GM21737 (cell line): Measurements from ENCODE around the gene KRTAP20-3.

Experiments
- ATAC-seq: cut with Tn5 transposase; IDR thresholded peaks from one replicate; pipeline ENCODE4 v1.9.1; 2021; ENCODE audit warnings: mild to moderate bottlenecking, moderate library complexity; ENCODE audit not compliant: unreplicated experiment

Gene KRTAP20-3

DNA sequence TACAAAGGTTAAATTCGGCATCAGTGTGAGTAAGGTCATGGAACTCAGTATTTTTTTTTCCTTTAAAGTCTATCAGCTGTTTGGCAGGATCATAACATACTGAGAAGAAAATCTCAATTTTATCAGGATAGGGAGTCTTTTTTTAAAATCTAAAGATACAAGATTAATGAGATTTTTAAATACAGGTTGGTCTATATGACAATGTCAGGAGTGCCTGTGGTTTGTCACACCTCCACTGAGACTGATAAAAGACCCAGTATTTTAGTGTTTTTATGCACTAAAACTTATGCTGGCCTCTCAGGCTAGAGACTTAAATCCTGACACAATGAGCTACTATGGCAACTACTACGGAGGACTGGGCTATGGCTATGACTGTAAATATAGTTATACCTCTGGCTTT is at the start of gene KRTAP20-3:
KRTAP20-3 (plus strand) TSS at position 301 of the 400 bp plus-strand sequence.
- no peak for ATAC-seq

- ATAC-seq: no peak
These were observed 43.9 kb upstream of the KRTAP20-3 start, which contains the start of gene KRTAP6-2 for GRCh38 chr21:30598802-30599201. Gene KRTAP6-2, minus strand, starts transcription at chr21:30598902. Its CDS starts 28 bp downstream, at chr21:30598874.

DNA sequence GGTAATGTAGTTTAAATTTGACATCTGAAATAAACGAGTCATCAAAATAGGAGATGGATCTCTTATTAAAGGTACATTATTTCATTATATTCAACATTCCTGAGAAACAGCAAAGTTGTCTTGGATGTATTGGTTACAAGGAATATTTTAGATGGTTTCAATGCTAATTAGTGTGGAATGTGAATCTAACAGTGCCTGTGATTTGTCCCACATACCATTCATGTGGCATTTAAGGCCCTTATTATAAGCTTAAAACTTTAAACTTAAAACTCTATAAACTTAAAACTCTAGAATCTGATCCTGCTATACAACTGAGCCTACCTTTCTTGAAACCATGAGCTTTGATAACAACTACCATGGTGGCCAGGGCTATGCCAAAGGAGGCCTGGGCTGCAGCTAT is 41.9 kb upstream of the KRTAP20-3 start, which contains the start of gene KRTAP22-1:
KRTAP22-1 (plus strand) TSS at position 301 of the 400 bp plus-strand sequence.
- ATAC-seq: no peak

GRCh38 chr21:30605968-30606367 is 36.7 kb upstream of the KRTAP20-3 start:
- ATAC-seq: no peak

DNA sequence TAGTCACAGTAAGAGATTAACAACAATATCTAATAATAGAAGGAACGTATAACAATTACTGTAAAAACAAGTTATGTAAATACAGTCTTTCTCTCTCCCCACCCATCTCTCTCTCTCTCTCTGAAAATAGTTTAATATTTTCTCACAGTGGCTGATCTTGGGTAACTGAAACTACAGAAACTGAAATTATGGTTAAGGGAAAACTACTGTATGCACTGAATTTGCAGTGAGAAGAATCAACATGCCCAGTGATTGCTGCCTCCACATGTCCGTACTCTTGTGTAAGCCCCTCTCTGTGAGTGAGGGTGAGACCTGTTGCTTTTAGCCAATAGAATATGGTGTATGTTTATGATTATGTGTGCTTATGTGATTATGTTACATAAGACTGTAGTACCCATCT is 30.5 kb upstream of the KRTAP20-3 start:
- ATAC-seq: no peak

DNA sequence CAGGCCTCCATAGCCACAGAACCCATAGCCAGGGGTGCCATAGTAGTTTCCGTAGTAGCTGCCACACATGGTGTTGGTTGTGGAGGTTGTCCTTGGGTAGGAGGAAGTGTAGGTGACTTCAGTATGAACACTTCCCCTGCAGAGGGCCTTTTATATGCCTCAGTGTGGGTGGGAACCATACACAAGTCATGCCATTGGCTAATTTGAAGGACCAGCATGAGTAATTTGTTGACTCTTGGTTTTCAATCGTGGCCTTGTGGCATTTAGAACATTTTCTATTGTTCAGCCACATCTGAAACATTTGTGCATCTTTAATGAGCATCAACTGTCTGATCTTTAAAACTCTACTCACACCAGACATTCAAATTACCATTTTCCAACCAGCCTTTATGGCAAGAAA is 28.8 kb upstream of the KRTAP20-3 start, which contains the start of gene KRTAP6-1:
KRTAP6-1 (minus strand) TSS at position 95 of the 400 bp plus-strand sequence; CDS start at position 69, 26 bp downstream.
- no peak for ATAC-seq

DNA sequence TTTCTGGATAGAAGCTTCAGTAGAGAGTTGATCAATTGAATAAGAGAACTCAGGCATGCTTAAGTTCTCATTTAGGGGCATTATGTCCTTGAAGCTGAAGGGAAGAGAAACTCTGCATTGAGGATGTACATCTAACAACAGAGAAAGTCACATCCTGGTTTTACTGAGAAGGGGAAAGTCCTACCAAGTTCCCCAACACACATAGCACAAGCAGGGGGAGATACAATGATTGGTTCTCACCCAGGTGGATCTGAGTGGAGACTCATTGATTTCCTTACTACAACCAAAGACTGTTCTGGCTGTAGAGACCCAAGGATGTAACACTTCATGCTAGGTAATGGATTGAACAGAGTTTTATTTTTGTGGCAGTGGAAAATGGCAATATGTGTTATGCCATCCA is 27.5 kb upstream of the KRTAP20-3 start:
- ATAC-seq: no peak

- no peak for ATAC-seq
These were observed 26.5 kb upstream of the KRTAP20-3 start, which contains the start of gene KRTAP20-1 for GRCh38 chr21:30616125-30616524. Gene KRTAP20-1, plus strand, starts transcription at chr21:30616425. Its CDS starts 30 bp downstream, at chr21:30616455.

DNA sequence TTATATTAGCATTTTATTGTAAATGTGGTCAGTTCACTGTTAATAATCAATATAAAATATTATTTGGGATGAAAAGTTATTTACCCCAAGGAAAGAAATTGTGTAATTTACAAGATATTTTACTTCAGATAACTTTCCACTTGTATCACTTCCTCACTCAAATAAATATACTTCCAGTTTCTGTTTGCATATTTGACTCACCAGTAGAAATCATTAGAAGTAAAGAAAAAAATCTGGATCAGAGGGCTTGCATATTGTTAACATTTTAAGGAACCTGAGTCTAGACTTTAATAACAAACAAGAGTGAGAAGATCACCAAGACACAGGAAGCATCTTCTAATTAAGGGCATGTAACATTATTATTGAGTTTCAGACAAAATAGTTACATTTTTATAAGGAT is 22.6 kb upstream of the KRTAP20-3 start:
- ATAC-seq: no peak

GRCh38 chr21:30620522-30620921 is 22.1 kb upstream of the KRTAP20-3 start, which contains the start of gene KRTAP20-4:
Gene KRTAP20-4, plus strand, starts transcription at chr21:30620627.
- ATAC-seq: no peak

- no peak for ATAC-seq
These were observed 19.3 kb upstream of the KRTAP20-3 start for GRCh38 chr21:30623362-30623761.

DNA sequence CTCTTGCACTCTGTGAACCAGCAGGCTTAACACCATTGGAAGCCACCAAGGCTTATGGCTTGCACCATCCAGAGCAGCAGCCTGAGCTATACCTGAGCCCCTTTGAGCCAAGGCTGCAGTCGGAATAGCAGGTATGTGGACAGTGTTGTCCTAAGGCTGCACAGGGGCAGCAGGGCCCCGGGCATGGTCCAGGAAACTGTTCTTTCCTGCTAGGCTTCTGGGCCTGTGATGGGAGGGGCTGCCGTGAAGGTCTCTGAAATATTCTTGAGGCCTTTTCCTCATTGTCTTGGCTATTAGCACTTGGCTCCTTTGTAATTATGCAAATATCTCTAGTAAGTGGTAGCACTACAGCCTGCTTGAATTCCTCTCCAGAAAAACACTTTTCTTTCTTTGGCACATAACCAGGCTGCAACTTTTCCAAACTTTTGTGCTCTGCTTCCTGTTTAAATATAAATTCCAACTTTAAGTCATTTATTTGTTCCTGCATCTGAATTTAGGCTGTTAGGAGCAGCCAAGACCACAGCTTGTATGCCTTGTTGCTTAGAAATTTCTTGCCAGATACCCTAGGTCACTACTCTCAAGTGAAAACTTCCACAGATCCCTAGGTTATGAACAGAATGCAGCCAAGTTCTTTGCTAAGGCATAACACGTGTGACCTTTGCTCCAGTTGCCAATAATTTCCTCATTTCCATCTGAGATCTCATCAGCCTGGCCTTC is 17.1 kb upstream of the KRTAP20-3 start:
- no peak for ATAC-seq

DNA sequence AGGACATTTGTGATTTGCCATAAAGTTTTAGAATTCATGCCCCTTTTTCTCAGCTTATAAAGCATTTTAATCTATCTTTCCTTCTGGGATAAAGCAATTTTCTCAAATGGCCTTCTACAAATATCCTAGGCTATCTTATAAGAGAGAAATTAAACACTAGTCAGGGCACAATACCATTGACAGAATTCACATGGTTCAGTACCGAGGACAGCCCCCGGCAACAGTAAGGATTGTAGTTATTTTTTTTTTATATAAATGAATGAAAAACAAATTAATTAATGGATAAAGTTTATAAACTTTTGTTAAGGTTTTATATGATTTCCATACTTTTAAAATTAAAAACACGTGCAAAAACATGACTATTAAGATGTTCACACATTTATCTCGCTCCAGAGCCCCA is 14.6 kb upstream of the KRTAP20-3 start:
- no peak for ATAC-seq

DNA sequence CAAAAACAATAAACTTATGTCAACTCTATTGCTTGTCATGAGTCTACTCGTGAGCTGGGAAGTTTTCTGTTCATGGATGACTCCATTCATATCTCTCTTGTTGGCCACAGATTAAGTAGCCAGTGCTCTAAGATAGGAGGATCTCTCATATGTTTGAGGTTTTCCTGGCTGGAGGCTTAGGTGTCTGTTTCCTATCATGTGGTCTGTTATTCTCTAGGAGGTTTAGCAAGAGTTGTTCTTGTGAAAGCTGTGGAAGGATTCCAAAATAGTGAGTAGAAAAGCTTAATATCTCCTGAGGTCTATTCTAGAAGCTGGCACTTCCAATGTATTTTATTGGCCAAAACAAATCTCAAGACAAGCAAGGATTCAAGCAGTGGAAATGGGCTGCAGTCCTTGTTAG is 13.5 kb upstream of the KRTAP20-3 start:
- ATAC-seq: no peak

DNA sequence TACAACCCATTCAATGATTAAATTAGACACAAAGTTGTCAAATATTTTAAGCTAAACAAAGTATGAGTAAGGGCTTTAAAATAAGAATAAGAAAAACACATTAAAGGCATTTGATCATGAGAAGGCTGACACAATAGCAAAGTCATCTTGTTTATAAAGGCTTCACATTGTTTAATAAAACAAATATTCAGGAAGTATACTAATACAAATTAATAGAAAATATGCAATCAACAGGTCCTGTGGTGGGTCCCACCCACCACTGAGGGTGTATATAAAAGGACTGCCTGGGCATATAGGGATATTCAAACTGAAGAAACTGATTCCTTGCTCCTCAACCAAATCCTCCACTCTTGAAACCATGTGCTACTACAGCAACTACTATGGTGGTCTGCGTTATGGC is 7.8 kb upstream of the KRTAP20-3 start, which contains the start of gene KRTAP20-2:
KRTAP20-2 (plus strand) TSS at position 301 of the 400 bp plus-strand sequence; CDS start at position 359, 58 bp downstream.
- ATAC-seq: no peak

- no peak for ATAC-seq
These were observed 4.0 kb upstream of the KRTAP20-3 start for GRCh38 chr21:30638686-30639085.

- ATAC-seq: no peak
These were observed 4.3 kb downstream of the KRTAP20-3 start for GRCh38 chr21:30646904-30647414.

DNA sequence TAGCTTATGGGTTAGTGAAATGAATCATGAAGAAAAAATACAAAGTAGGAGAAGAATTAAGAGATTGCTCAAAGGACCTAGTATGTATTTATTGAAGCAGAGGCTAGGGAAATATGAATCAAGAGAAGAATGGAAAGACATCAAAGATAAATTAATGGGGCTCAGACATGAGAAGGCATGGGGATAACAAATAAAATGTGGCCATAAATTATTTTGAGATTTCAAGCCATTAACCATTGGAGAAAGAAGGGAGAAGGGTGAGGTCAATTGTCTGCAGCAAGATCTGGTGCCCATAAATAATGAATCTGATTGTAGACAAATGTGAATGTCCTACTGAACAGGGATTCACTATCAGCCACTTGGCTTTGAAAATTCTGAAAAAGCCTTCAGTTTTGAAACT is 10.2 kb downstream of the KRTAP20-3 start:
- ATAC-seq: no peak

DNA sequence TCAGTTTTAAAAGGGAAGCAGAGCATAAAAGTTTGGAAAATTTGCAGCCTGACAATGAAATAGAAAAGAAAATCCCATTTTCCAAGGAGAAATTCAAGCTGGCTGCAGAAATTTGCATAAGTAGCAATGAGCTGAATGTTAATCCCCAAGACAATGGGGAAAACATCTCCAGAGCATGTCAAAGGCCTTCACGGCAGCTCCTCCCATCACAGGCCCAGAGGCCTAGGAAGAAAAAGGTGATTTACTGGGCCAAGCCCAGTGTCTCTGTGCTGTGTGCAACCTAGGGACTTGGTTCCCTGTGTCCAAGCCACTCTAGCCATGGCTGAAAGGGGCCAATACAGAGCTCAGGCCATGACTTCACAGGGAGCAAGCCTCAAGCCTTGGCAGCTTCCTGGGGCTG is 26.1 kb downstream of the KRTAP20-3 start:
- no peak for ATAC-seq

- no peak for ATAC-seq
These were observed 30.5 kb downstream of the KRTAP20-3 start for GRCh38 chr21:30672985-30673650.

DNA sequence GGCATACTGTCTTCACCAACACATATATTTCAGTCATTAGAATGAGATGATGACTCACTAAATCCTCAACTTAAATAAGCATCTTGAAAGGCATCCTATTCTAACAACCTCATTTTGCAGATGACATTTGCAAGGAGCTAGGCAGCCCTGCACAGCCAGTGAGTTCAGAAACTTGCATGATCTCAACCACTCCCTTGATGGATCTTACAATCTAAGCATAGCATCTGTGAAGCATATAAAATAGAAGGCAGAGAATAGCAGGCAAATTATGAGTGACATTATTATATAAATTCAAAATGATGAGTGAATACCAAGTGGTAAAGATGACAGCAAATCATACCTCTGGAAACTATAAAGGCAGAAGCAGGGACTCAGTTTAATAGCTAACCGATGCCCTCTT is 31.6 kb downstream of the KRTAP20-3 start:
- no peak for ATAC-seq

DNA sequence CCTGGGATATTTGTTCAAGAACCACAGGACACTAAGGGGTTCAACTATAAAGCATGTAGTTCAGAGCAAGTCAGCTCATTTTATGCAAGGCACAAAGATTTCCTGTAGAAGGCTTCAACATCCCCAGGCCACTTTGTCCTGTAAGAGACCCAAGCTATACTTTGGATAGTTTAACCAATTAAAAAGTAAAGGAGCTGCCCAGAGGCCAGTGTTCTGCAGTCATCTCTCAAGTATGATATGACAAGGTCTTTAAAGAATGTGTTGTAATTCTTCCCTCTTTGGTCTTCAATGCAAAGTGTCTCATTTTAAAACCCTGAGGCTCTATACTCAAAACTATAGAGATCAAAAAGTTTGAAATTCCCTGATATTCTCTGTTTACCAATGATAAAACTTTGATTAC is 34.1 kb downstream of the KRTAP20-3 start:
- no peak for ATAC-seq
